Endothelial cell of umbilical vein (primary cell): Measurements from ENCODE around the gene SELENON. TPM values are rescaled to one million over a fixed set of nuclear protein-coding genes. Genes with fewer than 3 reads are reported as not detected.

Experiments used
- BruUV-seq: library from RNA; stranded (reverse); fragments of 400-500 nt; replicated peaks from 2 replicates; lab custom pipeline; 2021; lab: Mats Ljungman, UMichigan
- CTCF ChIA-PET: fragments of 300-600, 350-600 bp; sonication (Branson Sonifier 250); formaldehyde crosslinking; loops from one replicate; lab custom pipeline; 2021; ENCODE audit warnings: antibody characterized with exemption, inconsistent platforms; lab: Charles Lee
- POLR2A ChIA-PET: fragments of 300-600, 350-600 bp; sonication (Branson Sonifier 250); formaldehyde crosslinking; loops from one replicate; lab custom pipeline; 2021; ENCODE audit warnings: antibody characterized with exemption, inconsistent platforms; lab: Charles Lee
- DNase-seq: peaks from one replicate; pipeline ENCODE4 v3.0.0-alpha.2; 2011; ENCODE audit warnings: low read depth, low spot score
- FAIRE-seq: peaks from 2 replicates; lab custom pipeline; 2011; peaks lifted over from hg19 to GRCh38; lab: Jason Lieb, UNC
- H2AFZ ChIP-seq: 2 replicates; pipeline ENCODE4 v1.6.0; 2012; ENCODE audit warnings: low read depth, low read length, control low read depth, inconsistent platforms
- H3K27ac ChIP-seq: 2 replicates; pipeline ENCODE4 v1.5.1; 2011; ENCODE audit warnings: low read depth, mild to moderate bottlenecking, control low read depth, low read length, moderate library complexity; ENCODE audit not compliant: insufficient read depth
- H3K27me3 ChIP-seq, 2 experiments: 2 replicates each; pipeline versions ENCODE4 v1.6.0 to v1.6.1; 2011; ENCODE audit warnings: low read length in 2 of 2, mixed read lengths in 1 of 2; ENCODE audit not compliant: control insufficient read depth in 2 of 2, insufficient read depth in 2 of 2
- H3K36me3 ChIP-seq, 2 experiments: 2 replicates in 1 of 2; 3 replicates in 1 of 2; pipeline ENCODE4 v1.5.1; 2011; ENCODE audit warnings: low read length in 2 of 2, mild to moderate bottlenecking in 1 of 2, moderate library complexity in 1 of 2; ENCODE audit not compliant: control insufficient read depth in 2 of 2, insufficient read depth in 2 of 2; ENCODE audit errors: extremely low read depth in 1 of 2
- H3K4me1 ChIP-seq: 3 replicates; pipeline ENCODE4 v1.5.1; 2011; ENCODE audit warnings: mild to moderate bottlenecking, low read length; ENCODE audit not compliant: control insufficient read depth, insufficient read depth; ENCODE audit errors: extremely low read depth
- H3K4me2 ChIP-seq: 2 replicates; pipeline ENCODE4 v1.6.1; 2011; ENCODE audit warnings: low read length, control low read depth, mixed read lengths; ENCODE audit not compliant: insufficient read depth
- H3K4me3 ChIP-seq, 3 experiments: fragments of 200-600 bp in 1 of 3; sonication (generic), shearing (Covaris generic) in 1 of 3; replicated peaks in 1 of 3; 2 replicates each; pipeline ENCODE4 v1.5.1; 2011 to 2016; ENCODE audit warnings: control low read depth in 3 of 3, low read length in 3 of 3, mild to moderate bottlenecking in 2 of 3, inconsistent platforms in 1 of 3, low read depth in 1 of 3, moderate library complexity in 1 of 3; ENCODE audit not compliant: insufficient read depth in 1 of 3
- H3K79me2 ChIP-seq: 2 replicates; pipeline ENCODE4 v1.6.0; 2012; ENCODE audit warnings: low read length, inconsistent platforms; ENCODE audit not compliant: control insufficient read depth, insufficient read depth
- H3K9ac ChIP-seq: replicated peaks from 2 replicates; pipeline ENCODE3; 2011; ENCODE audit warnings: low read length, control low read depth; ENCODE audit not compliant: insufficient read depth; ENCODE audit errors: extremely low read depth
- H3K9me1 ChIP-seq: replicated peaks from 3 replicates; pipeline ENCODE4 v1.6.0; 2011; ENCODE audit warnings: mild to moderate bottlenecking, low read length; ENCODE audit not compliant: control insufficient read depth, insufficient read depth; ENCODE audit errors: extremely low read depth
- H3K9me3 ChIP-seq: replicated peaks from 2 replicates; pipeline ENCODE4 v1.5.1; 2012; ENCODE audit warnings: low read length, inconsistent platforms; ENCODE audit not compliant: control insufficient read depth, insufficient read depth
- H4K20me1 ChIP-seq: replicated peaks from 2 replicates; pipeline ENCODE3; 2011; ENCODE audit warnings: mild to moderate bottlenecking, low read length; ENCODE audit not compliant: control insufficient read depth, insufficient read depth; ENCODE audit errors: extremely low read depth
- EZH2 ChIP-seq: IDR thresholded peaks from 2 replicates; pipeline ENCODE4 v1.6.1; 2012; ENCODE audit warnings: borderline replicate concordance, low read depth, mild to moderate bottlenecking, moderate library complexity, low read length, inconsistent platforms; ENCODE audit not compliant: severe bottlenecking
- FOS ChIP-seq: IDR thresholded peaks from 2 replicates; pipeline ENCODE4 v1.6.1; 2011; ENCODE audit warnings: mild to moderate bottlenecking, low read length, moderate library complexity, borderline replicate concordance; ENCODE audit not compliant: insufficient read depth
- GATA2 ChIP-seq: IDR thresholded peaks from 2 replicates; pipeline ENCODE4 v1.7.0; 2011; ENCODE audit warnings: low read depth, mild to moderate bottlenecking, moderate library complexity, mixed read lengths, low read length; ENCODE audit not compliant: insufficient read length, insufficient read depth
- POLR2A ChIP-seq: IDR thresholded peaks from 2 replicates; pipeline ENCODE4 v1.6.1; 2012; ENCODE audit warnings: low read depth, mild to moderate bottlenecking, control low read depth, low read length
- POLR2AphosphoS5 ChIP-seq: IDR thresholded peaks from 2 replicates; pipeline ENCODE4 v1.6.1; 2012; ENCODE audit warnings: low read depth, mild to moderate bottlenecking, control low read depth, low read length, moderate library complexity; ENCODE audit not compliant: insufficient read depth
- dilution Hi-C: fragments of 300-500 bp; cut with MboI; formaldehyde crosslinking; loops from one replicate; pipeline ENCODE4 v1.15.0; 2019; ENCODE audit warnings: low sequenced_read_pairs; ENCODE audit not compliant: extremely low pct_ligation_motif_present
- intact Hi-C: fragments of 100-400 bp; cut with micrococcal nuclease; formaldehyde crosslinking; loops from one replicate; pipeline ENCODE4 v1.10.0; 2022
- polyA plus RNA-seq, 4 experiments: library from polyadenylated mRNA; depleted of rRNA in 3 of 4; stranded (reverse) in 3 of 4; unstranded in 1 of 4; fragments of >200 nt; gene quantifications; 2 replicates each; pipeline versions ENCODE4 v1.2.1 to v1.2.3, GENCODE V29; 2011 to 2012; ENCODE audit warnings: missing spikeins in 1 of 4
- total RNA-seq: library from RNA; stranded (reverse); gene quantifications from 2 replicates; pipeline ENCODE4 v1.2.3, GENCODE V29; 2021
- TF ChIP-seq, protein P1 (sequence below): IDR thresholded peaks from 2 replicates; pipeline ENCODE4 v1.6.1; 2011; ENCODE audit not compliant: insufficient read depth, insufficient read length
- TF ChIP-seq, protein P2 (sequence below), 2 donors: IDR thresholded peaks; 1 replicate in 1 of 2; 2 replicates in 1 of 2; pipeline ENCODE4 v1.5.1; 2011; ENCODE audit warnings: low read length in 2 of 2, mild to moderate bottlenecking in 2 of 2, moderate library complexity in 2 of 2, control low read depth in 1 of 2, inconsistent platforms in 1 of 2, low read depth in 1 of 2; ENCODE audit not compliant: insufficient read depth in 1 of 2; ENCODE audit errors: extremely low read depth in 1 of 2

The SELENON gene
- total and polyA plus RNA-seq, 2 donors (not counting 3 experiments of a cell fraction or from before 2014, with no cell fraction given): 117 to 182 TPM

DNA sequence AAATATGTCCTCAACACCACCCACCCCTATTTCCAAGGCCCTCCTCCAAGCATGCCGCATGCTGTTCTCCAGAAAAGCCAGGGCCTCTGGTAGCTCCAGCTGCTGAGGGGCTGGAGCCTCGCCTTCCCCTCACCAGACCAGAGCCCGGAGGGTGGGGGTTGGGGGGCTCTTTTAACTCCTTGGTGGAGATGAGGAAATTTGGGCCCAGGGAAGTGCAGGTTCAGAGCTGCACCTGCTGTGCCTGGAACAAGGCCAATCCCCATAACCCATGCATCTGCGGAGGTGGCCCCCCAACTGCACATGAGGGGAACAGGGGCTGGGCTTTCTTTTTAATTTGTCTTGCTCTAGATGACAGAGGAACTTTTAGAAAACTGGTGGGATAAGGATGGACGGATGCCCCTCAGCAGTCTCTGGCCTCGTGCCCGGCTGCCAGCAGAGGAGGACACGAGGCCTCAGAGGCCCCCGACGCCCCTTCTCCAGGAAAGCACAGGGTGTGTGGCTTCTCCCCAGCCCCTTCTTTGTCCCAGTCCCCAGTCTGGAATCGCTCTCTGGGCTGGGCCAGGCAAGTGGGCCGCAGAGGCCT lies 550 bp upstream of the SELENON start:
- ChIA-PET CTCF (interaction anchor here (0.8 to 3.1 kb wide), 5 partner anchors 10 to 226 kb away, joined by 3 to 15 read pairs (median 3); no protein-coding TSS in a partner anchor), POLR2A (no interaction called here)
- Histone ChIP-seq H3K27ac (peak overlapping the region; percentile 30), H3K9me3 (no peaks in the 10 kb centered on the region), H3K9me1 (no peaks in the 10 kb centered on the region), H2AFZ (peak overlapping the region; percentile 80), H4K20me1 (no peaks in the 10 kb centered on the region), H3K9ac (peak overlapping the region; percentile 53), H3K79me2 (peaks cover 20% of the 10 kb centered on the region), H3K36me3 (no peaks in the 10 kb centered on the region), H3K27me3 (peaks cover 0 to 1% of the 10 kb centered on the region in 2 experiments), H3K4me2 (peak overlapping the region; percentile 27), H3K4me3 (peak overlapping the region in 1 of 3 experiments; percentile 23), H3K4me1 (peaks cover 22% of the 10 kb centered on the region)
- BruUV-seq: no TSS peak
- FAIRE-seq (no peak), DNase-seq (no peak)
- dilution Hi-C loops (no loop called here), intact Hi-C loops (loop anchor here (5.0 kb wide), 1 partner anchor 257 kb away; the partner anchor contains the start of gene LDLRAP1)
- TF ChIP-seq, protein P1, sequence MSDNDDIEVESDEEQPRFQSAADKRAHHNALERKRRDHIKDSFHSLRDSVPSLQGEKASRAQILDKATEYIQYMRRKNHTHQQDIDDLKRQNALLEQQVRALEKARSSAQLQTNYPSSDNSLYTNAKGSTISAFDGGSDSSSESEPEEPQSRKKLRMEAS: no peak
- TF ChIP-seq EZH2 (no peak), FOS (no peak), GATA2 (no peak), POLR2AphosphoS5 (no peak), POLR2A (no peak)
- TF ChIP-seq, protein P2, sequence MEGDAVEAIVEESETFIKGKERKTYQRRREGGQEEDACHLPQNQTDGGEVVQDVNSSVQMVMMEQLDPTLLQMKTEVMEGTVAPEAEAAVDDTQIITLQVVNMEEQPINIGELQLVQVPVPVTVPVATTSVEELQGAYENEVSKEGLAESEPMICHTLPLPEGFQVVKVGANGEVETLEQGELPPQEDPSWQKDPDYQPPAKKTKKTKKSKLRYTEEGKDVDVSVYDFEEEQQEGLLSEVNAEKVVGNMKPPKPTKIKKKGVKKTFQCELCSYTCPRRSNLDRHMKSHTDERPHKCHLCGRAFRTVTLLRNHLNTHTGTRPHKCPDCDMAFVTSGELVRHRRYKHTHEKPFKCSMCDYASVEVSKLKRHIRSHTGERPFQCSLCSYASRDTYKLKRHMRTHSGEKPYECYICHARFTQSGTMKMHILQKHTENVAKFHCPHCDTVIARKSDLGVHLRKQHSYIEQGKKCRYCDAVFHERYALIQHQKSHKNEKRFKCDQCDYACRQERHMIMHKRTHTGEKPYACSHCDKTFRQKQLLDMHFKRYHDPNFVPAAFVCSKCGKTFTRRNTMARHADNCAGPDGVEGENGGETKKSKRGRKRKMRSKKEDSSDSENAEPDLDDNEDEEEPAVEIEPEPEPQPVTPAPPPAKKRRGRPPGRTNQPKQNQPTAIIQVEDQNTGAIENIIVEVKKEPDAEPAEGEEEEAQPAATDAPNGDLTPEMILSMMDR (IDR thresholded peaks at IDR 0.05; ENCODE audit: extremely low read depth in 1 of 2, insufficient read depth in 1 of 2, low read depth in 1 of 2, low read length in 2 of 2): no peak
